SU-DHL-6 (cell line): Measurements from ENCODE around the gene TBC1D10A.

ENCODE experiments used
- H2AFZ ChIP-seq: fragments of 200-600 bp; sonication (generic); 2 replicates; pipeline ENCODE4 v1.6.1; 2014; ENCODE audit warnings: low read depth, mild to moderate bottlenecking, moderate library complexity, mixed read lengths, antibody characterized with exemption, low read length; ENCODE audit not compliant: severe bottlenecking
- H3F3A ChIP-seq: fragments of 200-600 bp; shearing (Covaris generic); 2 replicates; pipeline ENCODE4 v1.6.0; 2016; ENCODE audit warnings: antibody characterized with exemption, mild to moderate bottlenecking; ENCODE audit not compliant: insufficient read depth
- H3K27ac ChIP-seq: fragments of 200-600 bp; sonication (generic); 2 replicates; pipeline ENCODE4 v1.5.1; 2016; ENCODE audit warnings: low read depth, mild to moderate bottlenecking, low read length, moderate library complexity, mixed read lengths
- H3K27me3 ChIP-seq: fragments of 200-600 bp; sonication (generic), shearing (Covaris generic); 2 replicates; pipeline ENCODE4 v1.6.0; 2014; ENCODE audit warnings: mild to moderate bottlenecking, low read length
- H3K36me3 ChIP-seq: fragments of 200-600 bp; sonication (generic); 2 replicates; pipeline ENCODE4 v1.6.1; 2014; ENCODE audit warnings: mild to moderate bottlenecking, low read length, mixed read lengths
- H3K4me2 ChIP-seq: fragments of 300-600, 200-600 bp; shearing (Covaris generic), sonication (generic); 2 replicates; pipeline ENCODE4 v1.6.0; 2014; ENCODE audit warnings: low read length, low read depth, mild to moderate bottlenecking; ENCODE audit not compliant: poor library complexity, severe bottlenecking
- H3K4me3 ChIP-seq: fragments of 200-600 bp; sonication (generic); 2 replicates; pipeline ENCODE4 v1.5.1; 2014; ENCODE audit warnings: antibody characterized with exemption, low read length, mild to moderate bottlenecking, mixed read lengths; ENCODE audit not compliant: insufficient read depth, poor library complexity, severe bottlenecking
- H3K79me2 ChIP-seq: fragments of 200-600 bp; sonication (generic); 2 replicates; pipeline ENCODE4 v1.6.1; 2014; ENCODE audit warnings: mild to moderate bottlenecking, low read length, moderate library complexity; ENCODE audit not compliant: insufficient read depth
- H3K9ac ChIP-seq: fragments of 200-600 bp; sonication (generic); 2 replicates; pipeline ENCODE4 v1.7.0; 2014; ENCODE audit warnings: mild to moderate bottlenecking, low read length
- H3K9me2 ChIP-seq: fragments of 200-600 bp; sonication (generic); replicated peaks from 2 replicates; pipeline ENCODE4 v1.6.1; 2014; ENCODE audit warnings: low read length; ENCODE audit not compliant: insufficient read depth
- H3K9me3 ChIP-seq: fragments of 200-600 bp; sonication (generic); 2 replicates; pipeline ENCODE4 v1.6.1; 2014; ENCODE audit warnings: low read length, mixed read lengths; ENCODE audit not compliant: insufficient read depth
- H4K20me1 ChIP-seq: fragments of 200-600 bp; sonication (generic); 2 replicates; pipeline ENCODE4 v1.6.1; 2014; ENCODE audit warnings: low read depth, mild to moderate bottlenecking, antibody characterized with exemption, low read length, moderate library complexity, mixed read lengths
- CTCF ChIP-seq: fragments of 200-600 bp; sonication (generic); IDR thresholded peaks from one replicate; pipeline ENCODE4 v1.5.1; 2017; ENCODE audit warnings: antibody characterized with exemption, mild to moderate bottlenecking, low read length, moderate library complexity; ENCODE audit not compliant: insufficient read depth, poor library complexity, severe bottlenecking
- EZH2phosphoT487 ChIP-seq: fragments of 200-600 bp; sonication (generic), shearing (Covaris generic); conservative IDR thresholded peaks from 2 replicates; pipeline ENCODE4 v1.6.1; 2018; ENCODE audit warnings: mild to moderate bottlenecking, antibody characterized with exemption, low read length, moderate library complexity, mixed read lengths

Gene TBC1D10A

GRCh38 chr22:30254314-30254713 is 72.4 kb downstream of the TBC1D10A start:
- no peaks in the 10 kb centered on the region; the same call in 1 of the 2 replicates for H3K27me3 ChIP-seq
- H3K4me2 ChIP-seq: no peak overlapping the region
- H3K9me3 ChIP-seq: no peaks in the 10 kb centered on the region
- H3K9me2 ChIP-seq: no peaks in the 10 kb centered on the region
- no peak overlapping the region for H3K9ac ChIP-seq
- H3F3A ChIP-seq: no peaks in the 10 kb centered on the region
- no peak for TF ChIP-seq CTCF
- no peak for TF ChIP-seq EZH2phosphoT487
- no peak overlapping the region for H3K27ac ChIP-seq
- H2AFZ ChIP-seq: no peak overlapping the region
- no peaks in the 10 kb centered on the region for H3K79me2 ChIP-seq
- no peaks in the 10 kb centered on the region for H4K20me1 ChIP-seq
- H3K36me3 ChIP-seq: no peaks in the 10 kb centered on the region
- no peak overlapping the region for H3K4me3 ChIP-seq

DNA sequence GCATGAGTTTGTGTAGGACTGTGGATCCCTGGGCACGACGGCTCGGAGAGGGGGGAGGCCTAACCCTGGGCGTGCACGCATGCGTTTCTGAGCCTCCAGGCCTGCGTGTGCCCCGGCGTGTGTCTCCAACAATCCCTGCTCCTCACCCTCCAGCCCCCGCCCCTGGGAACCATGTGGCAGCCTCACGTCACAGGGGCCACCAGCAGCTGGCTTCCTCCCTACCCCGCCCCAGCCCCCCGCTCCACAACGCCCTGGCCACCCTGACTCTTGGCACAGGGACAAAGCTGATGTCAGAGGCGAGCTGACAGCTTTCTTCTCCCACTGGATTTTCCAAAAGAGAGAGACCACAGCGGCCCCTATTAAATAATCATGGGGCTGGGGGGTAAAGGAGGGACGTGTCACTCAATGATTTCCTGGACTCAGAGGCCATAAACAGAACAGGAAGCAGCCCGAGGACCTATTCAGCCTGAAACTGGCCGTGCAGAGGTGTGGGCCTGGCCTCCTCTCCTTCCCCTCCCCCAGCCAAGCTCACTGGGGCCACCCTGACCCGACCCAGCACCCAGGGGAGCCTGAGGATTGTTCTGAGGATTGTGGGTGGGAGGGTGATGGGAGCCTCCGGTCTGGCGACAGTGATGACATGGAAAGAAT is 73.4 kb downstream of the TBC1D10A start:
- no peak overlapping the region for H3K9ac ChIP-seq
- no peaks in the 10 kb centered on the region for H3F3A ChIP-seq

GRCh38 chr22:30252411-30253204 is 74.1 kb downstream of the TBC1D10A start:
- Histone ChIP-seq H3K9me3 (no peaks in the 10 kb centered on the region), H4K20me1 (no peaks in the 10 kb centered on the region), H3K4me2 (no peak overlapping the region), H3K36me3 (no peaks in the 10 kb centered on the region), H3K9ac (no peak overlapping the region), H3K27me3 (no peaks in the 10 kb centered on the region; the same call in 1 of the 2 replicates), H2AFZ (no peak overlapping the region), H3K27ac (no peak overlapping the region), H3K4me3 (no peak overlapping the region), H3K9me2 (no peaks in the 10 kb centered on the region), H3K79me2 (no peaks in the 10 kb centered on the region), H3F3A (no peaks in the 10 kb centered on the region)
- TF ChIP-seq EZH2phosphoT487 (no peak), CTCF (no peak)

More for the DNA sequence above, 73.4 kb downstream of the TBC1D10A start:
- H3K27ac ChIP-seq: no peak overlapping the region
- no peaks in the 10 kb centered on the region for H3K9me2 ChIP-seq
- H3K4me3 ChIP-seq: no peak overlapping the region
- no peak overlapping the region for H2AFZ ChIP-seq
- no peaks in the 10 kb centered on the region; the same call in 1 of the 2 replicates for H3K27me3 ChIP-seq
- H3K9me3 ChIP-seq: no peaks in the 10 kb centered on the region
- TF ChIP-seq CTCF (no peak), EZH2phosphoT487 (no peak)
- no peaks in the 10 kb centered on the region for H3K36me3 ChIP-seq
- no peaks in the 10 kb centered on the region for H4K20me1 ChIP-seq
- no peak overlapping the region for H3K4me2 ChIP-seq
- no peaks in the 10 kb centered on the region for H3K79me2 ChIP-seq
